Activated gamma-delta T cell treated with anti-CD3 and anti-CD28 coated beads, Interleukin-2, amount 50 U/mL, for 16 hours (primary cell): ENCODE measurements around the gene SBF1.

Experiments
- DNase-seq: peaks from one replicate; pipeline ENCODE4 v3.0.0-alpha.2; 2020; ENCODE audit warnings: low read depth

The SBF1 gene

GRCh38 chr22:50396751-50397370, 78.0 kb downstream of the SBF1 start:
- DNase-seq: no peak
